Skin epidermis (tissue), 12 donors: Measurements from ENCODE around the gene BRME1.
"Not testable (repeated sequence)": the region's sequence is repeated elsewhere in the genome, so short reads cannot be mapped to it uniquely, and the experiment has no call there.

ENCODE experiments used
- H3K27ac ChIP-seq, 21 experiments: fragments of 200-600 bp; sonication (generic) in 11 of 21; one replicate each; pipeline ENCODE4 v1.5.0; 2020; ENCODE audit warnings: mild to moderate bottlenecking in 3 of 21, inconsistent platforms in 2 of 21, moderate library complexity in 2 of 21
- H3K4me3 ChIP-seq, 7 experiments: fragments of 200-600 bp; sonication (generic) in 2 of 7; one replicate each; pipeline ENCODE4 v1.5.0; 2020; ENCODE audit warnings: inconsistent platforms in 2 of 7, mild to moderate bottlenecking in 2 of 7, moderate library complexity in 1 of 7

Gene BRME1

GRCh38 chr19:13872695-13873389 lies 33.1 kb downstream of the BRME1 start:
- H3K4me3 ChIP-seq: peak overlapping the region; percentile 27 to 39 (median 33)
- peak overlapping the region in 4 of 21 experiments; percentile 11 to 51 (median 28) for H3K27ac ChIP-seq

DNA sequence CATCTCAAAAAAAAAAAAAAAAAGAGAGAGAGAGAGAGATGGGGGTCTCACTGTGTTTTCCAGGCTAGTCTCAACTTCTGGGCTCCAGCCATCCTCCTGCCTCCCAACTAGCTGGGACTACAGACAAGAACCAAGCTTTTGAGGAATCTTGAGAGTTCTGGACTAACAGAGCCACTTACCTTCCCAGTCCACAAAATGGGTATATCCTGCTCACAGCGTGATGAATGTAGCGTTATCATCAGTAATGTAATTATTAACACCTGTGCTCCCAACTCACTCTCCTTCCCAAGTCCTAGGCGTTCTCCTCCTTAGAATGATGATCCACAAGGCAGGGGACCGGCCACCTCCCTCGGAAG lies 33.6 kb downstream of the BRME1 start:
- Histone ChIP-seq H3K4me3 (peak overlapping the region; percentile 27 to 39 (median 33)), H3K27ac (peak overlapping the region in 1 of 21 experiments; percentile 51)

DNA sequence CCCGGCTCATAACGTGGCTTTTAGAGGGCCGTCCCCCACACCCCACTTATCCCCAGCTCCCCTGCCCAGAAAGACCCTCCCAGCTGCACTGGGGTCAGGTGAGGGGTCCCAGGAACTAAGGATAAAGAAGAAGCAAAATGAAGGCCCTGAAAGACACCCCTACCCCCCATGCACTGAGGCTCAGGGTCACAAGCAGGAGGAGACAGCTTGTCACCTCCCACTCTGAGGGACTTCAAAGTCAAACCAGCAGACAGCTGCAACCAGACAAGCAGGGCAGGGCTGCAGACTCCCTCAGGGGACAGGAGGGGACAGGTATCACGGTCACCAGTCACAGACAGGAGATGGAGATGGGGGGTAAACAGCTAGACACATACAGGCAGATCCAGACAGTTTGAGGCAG lies 35.0 kb downstream of the BRME1 start:
- H3K27ac ChIP-seq: no peak overlapping the region
- H3K4me3 ChIP-seq: no peak overlapping the region

- Histone ChIP-seq H3K4me3 (no peak overlapping the region), H3K27ac (no peak overlapping the region)
Observed at GRCh38 chr19:13869281-13869680, 36.6 kb downstream of the BRME1 start.

DNA sequence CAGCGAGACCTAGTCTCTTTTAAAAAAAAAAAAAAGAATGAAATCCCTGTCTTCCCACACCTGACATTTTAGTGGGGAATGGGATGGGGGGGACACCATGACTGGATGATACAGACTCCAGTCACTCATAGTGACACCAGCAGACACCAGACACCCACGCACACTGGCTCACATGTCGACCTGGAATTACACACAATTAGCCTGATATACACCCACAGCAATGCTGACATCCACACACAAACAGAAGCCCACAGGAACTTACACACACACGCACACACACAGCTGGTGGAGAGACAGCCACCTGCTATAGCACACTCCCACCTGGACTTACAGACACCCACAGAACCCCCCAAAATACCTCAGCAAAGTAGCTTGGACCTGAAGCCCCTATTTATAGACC lies 37.3 kb downstream of the BRME1 start:
- Histone ChIP-seq H3K27ac (no peak overlapping the region), H3K4me3 (no peak overlapping the region)

- Histone ChIP-seq H3K27ac (peak overlapping the region in 5 of 21 experiments; percentile 31 to 82 (median 75)), H3K4me3 (peak overlapping the region in 6 of 7 experiments; percentile 56 to 66 (median 64))
Observed at GRCh38 chr19:13866463-13867046, 39.4 kb downstream of the BRME1 start.

DNA sequence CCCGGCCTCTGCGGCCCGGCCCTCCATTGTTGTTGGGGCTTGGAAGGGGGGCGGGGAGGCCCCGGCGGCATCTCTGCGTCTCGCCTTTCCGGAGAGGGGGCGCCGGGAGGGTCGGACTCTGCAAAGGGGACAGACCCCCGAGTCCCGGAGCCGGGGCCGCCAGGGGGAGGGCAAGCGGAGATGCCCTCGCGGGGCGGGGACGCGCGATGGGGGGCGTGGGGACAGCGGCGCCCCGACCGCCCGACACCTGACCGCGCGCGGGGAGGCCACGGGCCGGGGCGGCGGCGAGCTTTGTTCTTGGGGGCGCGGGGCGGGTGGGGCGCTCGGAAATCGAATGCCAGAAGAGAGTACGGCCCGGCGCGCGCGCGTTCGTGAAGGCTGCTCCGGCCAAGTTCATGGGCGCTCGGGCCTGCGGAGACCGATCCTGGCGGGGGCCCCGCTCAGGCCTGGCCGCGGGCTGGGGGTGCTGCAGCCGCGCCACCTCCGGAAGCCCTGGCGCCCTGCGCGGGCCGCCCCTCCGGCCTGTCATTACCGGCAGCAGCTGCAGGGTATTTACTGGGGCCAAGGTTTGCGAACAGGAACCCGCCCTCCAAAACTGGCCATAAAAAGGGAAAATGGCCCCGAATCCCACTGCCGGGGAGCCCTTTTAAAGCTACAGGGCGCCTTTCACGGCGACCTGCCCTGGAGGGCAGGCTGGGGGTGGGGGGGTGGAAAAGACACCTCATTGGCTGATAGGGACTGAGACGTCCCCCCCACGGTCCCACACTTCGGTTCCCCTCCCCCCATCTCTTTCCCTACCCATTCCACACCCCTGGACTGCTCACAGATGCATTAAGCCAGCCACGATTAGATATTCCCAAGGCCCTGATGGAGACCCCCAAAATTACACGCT lies 40.1 kb downstream of the BRME1 start:
- H3K4me3 ChIP-seq: peak overlapping the region; percentile 52 to 66 (median 64)
- peak overlapping the region in 18 of 21 experiments; percentile 3 to 82 (median 41) for H3K27ac ChIP-seq

DNA sequence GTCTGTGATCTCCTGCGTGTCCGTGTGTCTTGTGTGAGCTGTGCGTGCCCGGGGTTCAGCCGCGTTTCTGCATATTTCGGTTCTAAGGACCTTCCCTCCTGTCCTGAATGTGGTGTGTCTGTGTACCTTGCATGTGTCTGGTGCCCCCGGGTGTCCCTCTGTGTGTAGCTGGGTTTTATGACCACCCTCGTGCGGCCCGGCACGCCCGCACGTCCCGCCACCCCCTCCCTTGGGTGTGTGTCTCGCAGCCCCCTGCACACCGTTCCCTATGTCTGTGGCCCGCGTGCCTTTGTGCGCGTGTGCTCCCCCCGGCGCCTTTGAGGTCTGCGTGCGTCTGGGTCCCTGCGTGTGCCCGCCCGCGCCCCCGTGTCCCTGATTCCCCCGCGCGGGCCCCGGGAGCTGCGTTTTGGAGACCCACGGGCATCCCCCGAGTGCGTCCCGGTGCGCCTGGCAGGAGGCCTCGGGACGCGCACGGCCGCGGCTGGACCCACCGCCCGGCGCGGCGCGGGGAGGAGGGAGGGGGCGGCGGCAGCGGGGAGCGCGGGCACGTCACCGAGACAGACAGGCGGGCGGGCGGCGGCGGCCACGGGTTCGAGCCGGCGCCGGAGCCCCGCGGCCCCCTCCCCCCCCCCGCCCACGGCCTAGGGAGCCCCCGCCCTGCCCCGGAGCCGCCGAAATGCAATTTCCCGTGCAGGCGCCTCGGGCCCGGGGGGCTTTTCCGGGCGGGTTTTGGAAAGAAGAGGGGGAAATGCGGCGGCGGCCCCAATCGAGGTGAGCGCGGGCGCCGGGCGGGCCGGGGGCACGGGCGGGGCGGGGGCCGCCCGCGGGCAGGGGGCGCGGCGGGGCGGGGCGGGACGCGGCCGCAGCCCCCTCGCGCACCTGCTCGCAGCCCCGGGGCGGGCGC lies 41.0 kb downstream of the BRME1 start:
- Histone ChIP-seq H3K27ac (peak overlapping the region in 9 of 21 experiments; percentile 27 to 80 (median 58)), H3K4me3 (peak overlapping the region; percentile 52 to 66 (median 64))

- H3K4me3 ChIP-seq: no peak overlapping the region
- peak overlapping the region in 2 of 21 experiments; percentile 53 to 58 for H3K27ac ChIP-seq
Observed at GRCh38 chr19:13864046-13864666, 41.8 kb downstream of the BRME1 start.

DNA sequence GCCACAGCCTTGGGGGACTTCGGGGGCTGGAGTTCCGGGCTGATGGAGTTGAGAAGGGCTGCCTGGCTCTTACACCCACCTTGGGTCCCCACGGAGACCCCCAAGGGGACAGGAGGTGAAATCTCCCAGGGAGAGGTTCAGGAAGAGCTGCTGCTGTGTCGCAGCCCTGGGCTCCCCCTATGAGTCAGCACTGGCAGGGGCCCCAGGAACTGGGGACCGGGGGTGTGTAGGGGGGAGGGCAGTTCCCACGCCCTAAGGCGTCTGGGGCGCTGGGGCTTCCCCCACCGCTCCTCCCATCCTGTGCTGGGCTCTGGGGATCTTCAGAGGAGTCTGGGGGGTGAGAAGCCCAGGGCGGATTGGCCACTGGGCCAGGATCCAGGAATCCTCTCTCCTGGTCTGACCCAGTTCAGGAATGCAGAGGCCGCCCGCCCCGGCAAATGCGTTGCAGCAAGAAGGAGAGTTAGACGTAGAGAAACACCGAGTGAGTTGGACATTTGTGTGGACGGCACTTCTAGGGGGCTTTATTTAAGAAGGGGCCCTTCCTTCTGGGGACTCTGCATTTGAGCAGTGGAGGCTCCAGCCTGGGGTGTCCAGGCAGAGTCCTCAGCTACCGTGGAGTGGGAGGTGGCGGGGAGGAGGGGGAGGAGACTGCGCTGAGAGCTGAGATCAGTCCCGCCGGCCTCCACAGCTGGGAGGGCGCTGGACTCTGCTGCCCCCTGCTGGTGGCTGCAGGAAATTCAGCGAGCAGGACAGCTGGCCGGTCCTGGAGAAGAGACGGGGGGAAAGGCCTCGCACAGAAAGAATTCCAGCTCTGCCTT lies 44.0 kb downstream of the BRME1 start:
- peak overlapping the region; percentile 33 to 97 (median 91) for H3K27ac ChIP-seq
- peak overlapping the region; percentile 33 to 53 (median 37) for H3K4me3 ChIP-seq

- Histone ChIP-seq H3K4me3 (peak overlapping the region; percentile 33 to 53 (median 37)), H3K27ac (peak overlapping the region; percentile 33 to 97 (median 91))
Observed at GRCh38 chr19:13861392-13861713, 44.6 kb downstream of the BRME1 start.

DNA sequence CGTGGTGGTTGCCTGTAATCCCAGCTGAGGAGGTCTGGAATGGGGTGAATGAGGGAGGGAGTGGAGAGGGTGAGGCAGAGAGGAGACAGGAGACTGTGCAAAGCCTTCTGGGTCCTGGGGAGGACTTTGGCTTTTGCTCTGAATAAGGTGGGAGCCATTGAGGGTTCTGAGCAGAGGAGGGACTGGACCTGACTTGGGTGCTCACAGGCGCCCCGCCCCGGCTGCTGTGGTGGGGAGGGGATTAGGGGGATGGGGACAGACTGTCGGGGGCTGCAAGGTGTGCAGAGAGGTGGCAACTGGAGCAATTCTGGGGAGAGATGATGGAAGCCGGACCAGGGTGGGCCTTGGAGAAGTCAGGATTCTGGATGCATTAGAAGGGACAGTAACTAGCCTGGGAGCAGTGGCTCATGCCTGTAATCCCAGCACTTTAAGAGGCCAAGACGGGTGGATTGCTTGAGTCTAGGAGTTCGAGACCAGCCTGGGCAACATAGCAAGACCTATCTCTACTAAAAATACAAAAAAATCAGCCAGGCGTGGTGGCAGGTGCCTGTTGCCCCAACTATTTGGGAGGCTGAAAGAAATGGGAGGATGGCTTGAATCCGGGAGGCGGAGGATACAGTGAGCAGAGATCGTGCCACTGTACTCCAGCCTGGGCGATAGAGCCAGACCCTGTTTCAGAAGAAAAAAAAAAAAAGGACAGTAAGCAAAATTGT lies 45.1 kb downstream of the BRME1 start:
- H3K4me3 ChIP-seq: peak overlapping the region in 2 of 7 experiments; percentile 33 to 53
- peak overlapping the region in 20 of 21 experiments; percentile 77 to 97 (median 92) for H3K27ac ChIP-seq

- Histone ChIP-seq H3K27ac (peak overlapping the region in 7 of 21 experiments; percentile 1 to 56 (median 34)), H3K4me3 (no peak overlapping the region)
Observed at GRCh38 chr19:13859361-13859880, 46.5 kb downstream of the BRME1 start.

DNA sequence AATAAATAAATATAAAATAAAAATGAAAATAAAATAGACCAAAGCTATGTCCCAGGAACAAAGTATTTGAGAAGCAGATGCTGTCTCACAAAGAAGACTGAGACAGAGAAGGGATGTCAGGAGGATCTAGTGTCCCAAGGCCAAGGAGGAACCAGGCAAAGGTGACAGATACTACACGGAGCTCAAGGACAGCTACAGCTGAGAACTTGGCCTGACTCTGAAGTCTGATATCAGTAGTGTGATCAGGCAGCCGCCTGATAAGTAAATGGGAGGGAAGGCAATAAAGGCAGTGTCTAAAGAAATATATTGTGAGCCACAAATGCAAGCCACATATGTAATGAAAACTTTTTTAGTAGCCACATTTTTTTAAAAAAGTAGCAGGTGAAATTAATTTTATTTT lies 49.4 kb downstream of the BRME1 start:
- peak overlapping the region in 3 of 21 experiments; percentile 20 to 60 (median 44) for H3K27ac ChIP-seq
- no peak overlapping the region for H3K4me3 ChIP-seq

DNA sequence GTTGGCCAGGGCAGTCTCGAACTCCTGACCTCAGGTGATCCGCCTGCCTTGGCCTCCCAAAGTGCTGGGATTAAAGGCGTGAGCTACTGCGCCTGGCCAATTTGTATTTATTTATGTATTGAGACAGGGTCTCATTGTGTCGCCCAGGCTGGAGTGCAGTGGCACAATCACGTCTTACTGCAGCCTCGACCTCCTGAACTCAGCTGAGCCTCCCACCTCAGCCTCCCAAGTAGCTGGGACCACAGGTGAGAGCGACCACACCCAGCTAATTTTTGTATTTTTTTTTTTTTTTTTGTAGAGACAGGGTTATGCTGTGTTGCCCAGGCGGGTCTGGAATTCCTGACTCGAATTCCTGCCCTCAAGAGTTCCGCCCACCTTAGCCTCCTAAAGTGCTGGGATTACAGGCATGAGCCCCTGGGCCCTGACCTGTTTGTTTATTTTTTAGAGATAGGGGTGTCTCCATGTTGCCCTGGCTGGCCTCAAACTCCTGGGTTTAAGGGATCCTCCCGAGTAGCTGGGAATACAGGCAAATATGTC lies 53.7 kb downstream of the BRME1 start:
- not testable (repeated sequence) for H3K4me3 ChIP-seq
- H3K27ac ChIP-seq: peak overlapping the region; percentile 39 to 100 (median 99)

- peak overlapping the region; percentile 83 to 100 (median 99) for H3K27ac ChIP-seq
- H3K4me3 ChIP-seq: not testable (repeated sequence)
Observed at GRCh38 chr19:13851734-13852114, 54.2 kb downstream of the BRME1 start.
